PC-3 (cell line): ENCODE measurements around the gene PAPPA. TPM values are rescaled to one million over a fixed set of nuclear protein-coding genes. Genes with fewer than 3 reads are reported as not detected.
A peak's percentile ranks its signal among the peaks of the same experiment; 100 is the strongest.

Experiments
- ATAC-seq: fragments of 200-7000 bp; cut with Tn5 transposase; 2 replicates; pipeline ENCODE4 v1.9.1; 2020; ENCODE audit warnings: mild to moderate bottlenecking, moderate library complexity
- BruUV-seq: library from RNA; stranded (reverse); fragments of 400-500 nt; replicated peaks from 2 replicates; lab custom pipeline; 2021; lab: Mats Ljungman, UMichigan
- CTCF ChIA-PET: fragments of 300-600 bp; sonication (Branson Sonifier 250); formaldehyde crosslinking; loops from one replicate; lab custom pipeline; 2022; ENCODE audit warnings: antibody characterized with exemption; lab: Charles Lee
- POLR2A ChIA-PET: fragments of 300-600 bp; sonication (Branson Sonifier 250); formaldehyde crosslinking; loops from one replicate; lab custom pipeline; 2022; ENCODE audit warnings: antibody characterized with exemption; ENCODE audit not compliant: unreplicated experiment; lab: Charles Lee
- DNase-seq: peaks from one replicate; pipeline ENCODE4 v3.0.0-alpha.2; 2015
- H2AFZ ChIP-seq: fragments of 300-600 bp; sonication (generic); 2 replicates; pipeline ENCODE4 v1.6.0; 2016; ENCODE audit warnings: antibody characterized with exemption, low read length
- H3F3A ChIP-seq: fragments of 300-600 bp; sonication (generic); one replicate; pipeline ENCODE4 v1.6.0; 2017; ENCODE audit warnings: antibody characterized with exemption, low read length, control low read depth, mild to moderate bottlenecking; ENCODE audit not compliant: unreplicated experiment
- H3K27ac ChIP-seq: fragments of 300-600 bp; sonication (generic); 2 replicates; pipeline ENCODE4 v1.5.1; 2016; ENCODE audit warnings: mild to moderate bottlenecking, low read length
- H3K27me3 ChIP-seq: fragments of 300-600 bp; sonication (generic); 2 replicates; pipeline ENCODE4 v1.6.1; 2016; ENCODE audit warnings: low read length, mixed read lengths
- H3K36me3 ChIP-seq: fragments of 300-600 bp; sonication (generic); 2 replicates; pipeline ENCODE4 v1.6.1; 2016; ENCODE audit warnings: low read depth, mixed run types, low read length, mixed read lengths
- H3K4me1 ChIP-seq: fragments of 300-600 bp; sonication (generic); 2 replicates; pipeline ENCODE4 v1.5.1; 2016; ENCODE audit warnings: low read length; ENCODE audit not compliant: insufficient read depth
- H3K4me2 ChIP-seq: fragments of 300-600 bp; sonication (generic); 2 replicates; pipeline ENCODE4 v1.6.0; 2016; ENCODE audit warnings: low read length
- H3K4me3 ChIP-seq: fragments of 300-600 bp; sonication (generic); 2 replicates; pipeline ENCODE4 v1.5.1; 2016; ENCODE audit warnings: mild to moderate bottlenecking, low read length, mixed read lengths
- H3K79me2 ChIP-seq: fragments of 300-600 bp; sonication (generic); 2 replicates; pipeline ENCODE4 v1.6.1; 2017; ENCODE audit warnings: low read length, mixed read lengths
- H3K9ac ChIP-seq: fragments of 300-600 bp; sonication (generic); 2 replicates; pipeline ENCODE4 v1.6.0; 2016; ENCODE audit warnings: mild to moderate bottlenecking, low read length
- H3K9me2 ChIP-seq: fragments of 300-600 bp; sonication (generic); replicated peaks from 2 replicates; pipeline ENCODE4 v1.6.1; 2016; ENCODE audit warnings: mixed run types, low read length, mixed read lengths
- H3K9me3 ChIP-seq: fragments of 300-600 bp; sonication (generic); 2 replicates; pipeline ENCODE4 v1.6.1; 2016; ENCODE audit warnings: low read length, mixed read lengths
- H4K20me1 ChIP-seq: fragments of 300-600 bp; sonication (generic); 2 replicates; pipeline ENCODE4 v1.6.1; 2016; ENCODE audit warnings: low read length, mixed read lengths
- EZH2 ChIP-seq: fragments of 300-600 bp; sonication (generic); IDR thresholded peaks from one replicate; pipeline ENCODE4 v1.6.1; 2017; ENCODE audit warnings: antibody characterized with exemption, mild to moderate bottlenecking, low read length; ENCODE audit not compliant: unreplicated experiment
- EZH2phosphoT487 ChIP-seq: fragments of 300-600 bp; sonication (generic); IDR thresholded peaks from 2 replicates; pipeline ENCODE4 v1.6.1; 2018; ENCODE audit warnings: mild to moderate bottlenecking, antibody characterized with exemption, low read length, borderline replicate concordance
- intact Hi-C: fragments of 100-400 bp; cut with micrococcal nuclease; formaldehyde crosslinking; loops from 2 replicates; pipeline ENCODE4 v1.9.0; 2023
- total RNA-seq: library from RNA; depleted of rRNA; stranded (reverse); fragments of >200 nt; gene quantifications from 2 replicates; pipeline ENCODE4 v1.2.3, GENCODE V29; 2014
- TF ChIP-seq, protein P1 (sequence below): fragments of 300-600 bp; sonication (generic); conservative IDR thresholded peaks from 2 replicates; pipeline ENCODE4 v1.5.1; 2017; ENCODE audit warnings: antibody characterized with exemption, low read depth, mild to moderate bottlenecking, low read length

PAPPA gene
- total RNA-seq, 1 experiment from 2014 or later = not detected

DNA sequence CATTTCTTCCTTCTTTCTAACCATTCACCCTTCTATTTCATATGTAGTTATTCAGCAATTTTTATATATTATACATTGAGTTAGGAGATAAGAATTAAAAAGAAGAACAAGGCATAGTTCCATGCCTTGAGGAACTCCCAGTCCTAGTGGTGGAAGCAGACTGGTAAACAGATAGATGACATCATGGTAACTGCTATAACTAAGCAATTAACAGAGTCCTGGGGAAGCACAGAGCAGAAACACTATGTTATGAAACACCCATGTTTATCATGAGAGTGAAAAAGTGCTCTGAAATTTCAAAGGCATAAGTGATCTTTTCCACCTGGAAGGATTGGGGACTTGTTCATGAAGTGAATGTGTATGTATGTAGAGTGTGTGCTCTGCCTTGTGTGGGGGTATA, 14.6 kb downstream of the PAPPA start:
- no peaks in the 10 kb centered on the region for H4K20me1 ChIP-seq
- ATAC-seq = no peak
- H3K4me1 ChIP-seq = no peaks in the 10 kb centered on the region
- no peaks in the 10 kb centered on the region for H3K79me2 ChIP-seq
- no peaks in the 10 kb centered on the region for H3K36me3 ChIP-seq
- TF ChIP-seq, protein P1, sequence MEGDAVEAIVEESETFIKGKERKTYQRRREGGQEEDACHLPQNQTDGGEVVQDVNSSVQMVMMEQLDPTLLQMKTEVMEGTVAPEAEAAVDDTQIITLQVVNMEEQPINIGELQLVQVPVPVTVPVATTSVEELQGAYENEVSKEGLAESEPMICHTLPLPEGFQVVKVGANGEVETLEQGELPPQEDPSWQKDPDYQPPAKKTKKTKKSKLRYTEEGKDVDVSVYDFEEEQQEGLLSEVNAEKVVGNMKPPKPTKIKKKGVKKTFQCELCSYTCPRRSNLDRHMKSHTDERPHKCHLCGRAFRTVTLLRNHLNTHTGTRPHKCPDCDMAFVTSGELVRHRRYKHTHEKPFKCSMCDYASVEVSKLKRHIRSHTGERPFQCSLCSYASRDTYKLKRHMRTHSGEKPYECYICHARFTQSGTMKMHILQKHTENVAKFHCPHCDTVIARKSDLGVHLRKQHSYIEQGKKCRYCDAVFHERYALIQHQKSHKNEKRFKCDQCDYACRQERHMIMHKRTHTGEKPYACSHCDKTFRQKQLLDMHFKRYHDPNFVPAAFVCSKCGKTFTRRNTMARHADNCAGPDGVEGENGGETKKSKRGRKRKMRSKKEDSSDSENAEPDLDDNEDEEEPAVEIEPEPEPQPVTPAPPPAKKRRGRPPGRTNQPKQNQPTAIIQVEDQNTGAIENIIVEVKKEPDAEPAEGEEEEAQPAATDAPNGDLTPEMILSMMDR = no peak
- no peak for TF ChIP-seq EZH2
- TF ChIP-seq EZH2phosphoT487 = no peak
- no TSS peak for BruUV-seq
- no peaks in the 10 kb centered on the region for H3K9me3 ChIP-seq
- intact Hi-C loops = loop anchor here (5.0 kb wide), 1 partner anchor 286 kb away; no protein-coding TSS in a partner anchor
- no peak overlapping the region for H2AFZ ChIP-seq
- H3K4me2 ChIP-seq = no peak overlapping the region
- CTCF ChIA-PET = no interaction called here
- H3K27me3 ChIP-seq = peaks cover 4% of the 10 kb centered on the region; the same call in 1 of the 2 replicates
- no peak overlapping the region for H3K27ac ChIP-seq
- no peaks in the 10 kb centered on the region for H3F3A ChIP-seq
- no peak for DNase-seq
- no peak overlapping the region for H3K4me3 ChIP-seq
- POLR2A ChIA-PET = interaction anchor here (0.6 kb wide), 1 partner anchor 16 kb away, joined by 4 read pairs; no protein-coding TSS in a partner anchor
- no peak overlapping the region for H3K9ac ChIP-seq
- no peaks in the 10 kb centered on the region for H3K9me2 ChIP-seq

DNA sequence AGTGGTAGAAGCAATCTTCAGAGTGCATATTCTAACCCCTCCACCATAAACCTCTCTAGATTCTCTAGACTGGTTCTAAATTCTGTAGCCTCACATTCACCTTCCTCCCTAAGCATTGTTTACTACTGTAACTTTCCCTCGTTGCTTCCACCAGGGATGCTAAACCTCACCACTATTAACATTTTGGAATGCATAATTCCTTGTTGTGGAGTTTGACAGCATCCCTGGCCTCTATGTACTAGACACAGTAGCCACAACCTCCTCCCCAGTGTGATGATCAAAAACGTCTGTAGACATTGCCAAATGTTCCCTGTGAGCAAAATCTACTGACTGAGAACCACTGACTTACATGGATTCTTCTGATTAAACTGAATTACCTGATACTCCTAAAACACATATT, 18.6 kb downstream of the PAPPA start:
- H3F3A ChIP-seq = no peaks in the 10 kb centered on the region
- no peaks in the 10 kb centered on the region for H4K20me1 ChIP-seq
- intact Hi-C loops = no loop called here
- ChIA-PET CTCF (no interaction called here), POLR2A (no interaction called here)
- H3K27me3 ChIP-seq = peaks cover 4% of the 10 kb centered on the region; the same call in 1 of the 2 replicates
- H3K9me3 ChIP-seq = no peaks in the 10 kb centered on the region
- H3K4me3 ChIP-seq = no peak overlapping the region
- DNase-seq (no peak), ATAC-seq (no peak)
- H3K36me3 ChIP-seq = no peaks in the 10 kb centered on the region
- H3K9me2 ChIP-seq = no peaks in the 10 kb centered on the region
- H3K79me2 ChIP-seq = no peaks in the 10 kb centered on the region
- H3K9ac ChIP-seq = no peak overlapping the region
- peaks cover 10% of the 10 kb centered on the region for H3K4me1 ChIP-seq
- TF ChIP-seq, protein P1 = no peak
- TF ChIP-seq EZH2 = no peak
- TF ChIP-seq EZH2phosphoT487 = no peak
- no peak overlapping the region for H3K27ac ChIP-seq
- BruUV-seq = no TSS peak
- H3K4me2 ChIP-seq = no peak overlapping the region
- no peak overlapping the region for H2AFZ ChIP-seq

DNA sequence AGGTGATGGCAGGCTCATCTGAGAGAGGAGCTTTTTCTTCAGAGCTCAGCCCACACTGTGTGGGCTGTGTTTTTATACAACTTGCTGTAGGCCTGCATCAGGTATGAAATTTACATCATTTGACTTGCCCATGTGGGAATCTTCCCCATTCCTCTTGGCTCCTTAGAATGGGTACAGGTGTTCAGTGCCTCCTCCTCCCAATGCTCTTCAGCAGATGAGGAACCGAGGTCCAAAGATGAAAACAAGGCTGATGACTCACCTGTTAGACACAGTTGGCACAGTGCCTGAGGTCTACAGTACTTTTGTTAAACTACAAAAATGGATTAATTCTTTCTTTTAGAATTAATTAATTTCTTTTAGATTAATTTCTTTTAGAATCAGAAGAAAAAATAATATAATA, 20.8 kb downstream of the PAPPA start:
- Histone ChIP-seq H3K9ac (no peak overlapping the region), H2AFZ (no peak overlapping the region), H3K4me3 (no peak overlapping the region), H3K9me2 (no peaks in the 10 kb centered on the region), H3F3A (no peaks in the 10 kb centered on the region), H4K20me1 (no peaks in the 10 kb centered on the region), H3K79me2 (no peaks in the 10 kb centered on the region), H3K9me3 (no peaks in the 10 kb centered on the region), H3K4me2 (no peak overlapping the region), H3K27ac (no peak overlapping the region), H3K27me3 (peaks cover 4% of the 10 kb centered on the region; the same call in 1 of the 2 replicates), H3K36me3 (no peaks in the 10 kb centered on the region), H3K4me1 (peaks cover 10% of the 10 kb centered on the region)
- TF ChIP-seq, protein P1 = no peak
- no peak for TF ChIP-seq EZH2phosphoT487
- no peak for TF ChIP-seq EZH2
- no peak for ATAC-seq
- ChIA-PET POLR2A (no interaction called here), CTCF (no interaction called here)
- no TSS peak for BruUV-seq
- DNase-seq = peak; percentile 71
- intact Hi-C loops = no loop called here
